Measurements from ENCODE around the gene RYR2. TPM values are rescaled to one million over a fixed set of nuclear protein-coding genes. Genes with fewer than 3 reads are reported as not detected.

RYR2 gene
- total and polyA plus RNA-seq, 11 donors: 77.7 to 1,319 (median 805) TPM

DNA sequence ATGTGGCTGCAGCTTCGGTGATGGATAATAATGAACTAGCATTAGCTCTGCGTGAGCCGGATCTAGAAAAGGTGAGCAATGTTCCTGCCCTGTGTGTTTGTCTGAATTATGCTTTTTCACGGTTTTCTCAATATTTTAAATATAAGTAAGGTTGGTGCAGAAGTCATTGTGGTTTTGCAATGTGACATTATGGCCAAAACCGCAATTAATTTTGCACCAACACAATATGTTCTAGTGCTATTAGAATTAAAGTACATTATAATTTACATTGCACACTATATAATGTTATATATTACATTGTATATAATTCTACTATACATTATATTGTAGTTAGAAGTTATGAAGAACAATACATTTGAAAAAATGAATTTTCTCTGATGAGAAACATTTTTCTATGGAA, 592.9 kb downstream of the RYR2 start:
- no peaks in the 10 kb centered on the region for H3K9me3 ChIP-seq
- H3K4me3 ChIP-seq: no peak overlapping the region
- intact Hi-C loops (cut with DNase I): no loop called here
- peaks cover 0 to 92% (median 17%) of the 10 kb centered on the region in 9 donors for H3K36me3 ChIP-seq
- ATAC-seq: no peak
- 82 to 92% (median 87%) methylated on average over 5 of the region's 5 CpGs for WGBS, 4 donors
- H3K27me3 ChIP-seq: no peaks in the 10 kb centered on the region
- peaks cover 0 to 19% (median 2%) of the 10 kb centered on the region in 12 donors for H3K4me1 ChIP-seq
- no peak overlapping the region for H3K27ac ChIP-seq
- no peak for DNase-seq
- TF ChIP-seq, protein P1, sequence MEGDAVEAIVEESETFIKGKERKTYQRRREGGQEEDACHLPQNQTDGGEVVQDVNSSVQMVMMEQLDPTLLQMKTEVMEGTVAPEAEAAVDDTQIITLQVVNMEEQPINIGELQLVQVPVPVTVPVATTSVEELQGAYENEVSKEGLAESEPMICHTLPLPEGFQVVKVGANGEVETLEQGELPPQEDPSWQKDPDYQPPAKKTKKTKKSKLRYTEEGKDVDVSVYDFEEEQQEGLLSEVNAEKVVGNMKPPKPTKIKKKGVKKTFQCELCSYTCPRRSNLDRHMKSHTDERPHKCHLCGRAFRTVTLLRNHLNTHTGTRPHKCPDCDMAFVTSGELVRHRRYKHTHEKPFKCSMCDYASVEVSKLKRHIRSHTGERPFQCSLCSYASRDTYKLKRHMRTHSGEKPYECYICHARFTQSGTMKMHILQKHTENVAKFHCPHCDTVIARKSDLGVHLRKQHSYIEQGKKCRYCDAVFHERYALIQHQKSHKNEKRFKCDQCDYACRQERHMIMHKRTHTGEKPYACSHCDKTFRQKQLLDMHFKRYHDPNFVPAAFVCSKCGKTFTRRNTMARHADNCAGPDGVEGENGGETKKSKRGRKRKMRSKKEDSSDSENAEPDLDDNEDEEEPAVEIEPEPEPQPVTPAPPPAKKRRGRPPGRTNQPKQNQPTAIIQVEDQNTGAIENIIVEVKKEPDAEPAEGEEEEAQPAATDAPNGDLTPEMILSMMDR (IDR thresholded peaks at IDR 0.05): no peak
- TF ChIP-seq POLR2A (IDR thresholded peaks at IDR 0.05): no peak

DNA sequence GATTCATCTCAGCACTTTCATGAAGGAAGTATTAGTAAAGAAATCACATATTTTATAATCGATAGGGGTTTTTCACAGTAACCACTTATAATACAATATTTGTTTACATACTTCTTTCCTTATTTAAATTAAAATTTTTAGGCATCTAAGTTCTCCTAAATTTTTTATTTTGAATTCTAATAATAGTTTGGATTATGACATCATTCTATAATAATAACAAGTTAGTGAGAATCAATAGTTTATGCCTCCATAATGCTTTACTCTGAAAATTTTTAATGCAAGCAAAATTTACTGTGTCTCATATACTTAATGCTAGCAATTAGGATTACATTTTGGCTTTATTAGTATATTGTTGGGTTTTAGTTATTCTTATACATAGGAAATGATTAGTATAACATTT, 596.6 kb downstream of the RYR2 start:
- Histone ChIP-seq H3K4me3 (no peak overlapping the region), H3K9me3 (no peaks in the 10 kb centered on the region), H3K27ac (no peak overlapping the region), H3K27me3 (no peaks in the 10 kb centered on the region), H3K36me3 (peaks cover 0 to 97% (median 19%) of the 10 kb centered on the region in 9 donors), H3K4me1 (peaks cover 0 to 27% (median 3%) of the 10 kb centered on the region in 12 donors)
- no peak for TF ChIP-seq POLR2A (IDR thresholded peaks at IDR 0.05)
- TF ChIP-seq, protein P1 (IDR thresholded peaks at IDR 0.05): no peak
- DNase-seq (no peak), ATAC-seq (no peak)
- 84 to 95% (median 91%) methylated on average over 1 of the region's 1 CpG for WGBS, 4 donors
- intact Hi-C loops (cut with DNase I): no loop called here

DNA sequence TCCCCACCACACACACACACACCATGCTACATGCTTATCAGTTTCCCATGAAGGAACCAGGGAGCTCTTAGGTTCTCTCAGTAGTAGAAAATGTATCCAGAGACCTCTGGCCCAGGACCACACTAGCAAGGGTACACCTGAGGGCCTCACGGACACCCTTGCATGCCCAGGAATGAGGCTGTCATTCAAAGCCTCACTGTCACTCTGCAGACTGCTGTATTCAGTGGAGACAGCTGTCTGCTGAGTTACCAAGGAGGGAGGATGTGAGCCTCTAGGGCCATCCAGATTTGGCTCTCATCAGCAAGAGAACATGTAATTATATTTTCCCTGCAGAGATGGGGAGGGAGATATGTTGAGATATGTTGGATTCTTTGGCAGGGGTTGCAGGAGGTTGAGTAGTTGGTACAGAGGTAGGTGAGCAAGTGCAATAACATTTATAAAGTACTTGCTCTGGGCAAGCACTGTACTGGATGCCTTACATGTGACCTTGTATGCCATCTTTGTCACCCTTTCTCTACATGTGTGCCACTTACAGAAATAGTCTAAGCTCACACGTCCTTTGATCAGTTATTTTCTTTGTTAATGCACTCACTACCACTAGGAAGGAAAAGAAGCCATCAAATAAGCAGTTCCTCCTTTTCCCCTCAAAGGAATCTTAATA, 598.2 kb downstream of the RYR2 start:
- intact Hi-C loops (cut with DNase I): no loop called here
- no peak overlapping the region for H3K4me3 ChIP-seq
- H3K36me3 ChIP-seq: peaks cover 0 to 97% (median 19%) of the 10 kb centered on the region in 9 donors
- ATAC-seq (peak; percentile 72 to 89 (median 78)), DNase-seq (no peak)
- H3K27ac ChIP-seq: peak overlapping the region in 6 of 12 donors; percentile 23 to 68 (median 50)
- WGBS, 4 donors: 33 to 53% (median 48%) methylated on average over 2 of the region's 2 CpGs
- H3K9me3 ChIP-seq: no peaks in the 10 kb centered on the region
- TF ChIP-seq, protein P1 (IDR thresholded peaks at IDR 0.05): no peak
- no peak for TF ChIP-seq POLR2A (IDR thresholded peaks at IDR 0.05)
- H3K4me1 ChIP-seq: peaks cover 0 to 27% (median 3%) of the 10 kb centered on the region in 12 donors
- H3K27me3 ChIP-seq: no peaks in the 10 kb centered on the region

DNA sequence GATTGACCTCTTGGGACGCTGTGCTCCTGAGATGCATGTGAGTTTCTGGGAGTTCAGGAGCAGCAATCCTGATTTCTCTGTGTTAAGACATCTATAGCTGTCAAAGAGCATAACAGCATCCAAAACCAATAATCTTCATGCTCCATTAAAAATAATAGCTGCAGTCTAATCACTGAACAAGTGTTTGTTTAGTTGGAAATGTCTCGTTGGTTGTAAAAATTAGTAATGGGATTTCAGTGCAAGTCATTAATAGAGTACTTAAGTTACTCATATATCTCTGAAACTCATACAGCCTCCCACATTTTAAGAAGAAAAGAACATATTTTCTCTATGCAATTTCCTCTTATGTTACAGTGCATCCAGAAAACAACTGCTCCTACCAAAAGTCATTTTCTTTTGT, 599.0 kb downstream of the RYR2 start:
- Histone ChIP-seq H3K4me1 (peaks cover 0 to 22% (median 3%) of the 10 kb centered on the region in 12 donors), H3K4me3 (no peak overlapping the region), H3K9me3 (no peaks in the 10 kb centered on the region), H3K36me3 (peaks cover 0 to 96% (median 21%) of the 10 kb centered on the region in 9 donors), H3K27me3 (no peaks in the 10 kb centered on the region), H3K27ac (peak overlapping the region in 6 of 12 donors; percentile 23 to 68 (median 50))
- WGBS, 4 donors: 61 to 74% (median 70%) methylated on average over 2 of the region's 2 CpGs
- TF ChIP-seq, protein P1 (IDR thresholded peaks at IDR 0.05): no peak
- TF ChIP-seq POLR2A (IDR thresholded peaks at IDR 0.05): no peak
- ATAC-seq: no peak
- no peak for DNase-seq
- intact Hi-C loops (cut with DNase I): no loop called here

Measured in heart left ventricle (tissue), 16 donors.